B cell (primary cell): Measurements from ENCODE around the gene PPP2R2C.

Source experiments
- EZH2 ChIP-seq: IDR thresholded peaks from 2 replicates; pipeline ENCODE4 v1.6.1; 2012; ENCODE audit warnings: borderline replicate concordance, low read depth, mild to moderate bottlenecking, moderate library complexity, low read length; ENCODE audit not compliant: insufficient read depth, poor library complexity, severe bottlenecking
- TF ChIP-seq, protein P1 (sequence below): fragments of 200-600 bp; IDR thresholded peaks from one replicate; pipeline ENCODE4 v1.8.0; 2022; ENCODE audit warnings: antibody characterized with exemption, mild to moderate bottlenecking

DNA sequence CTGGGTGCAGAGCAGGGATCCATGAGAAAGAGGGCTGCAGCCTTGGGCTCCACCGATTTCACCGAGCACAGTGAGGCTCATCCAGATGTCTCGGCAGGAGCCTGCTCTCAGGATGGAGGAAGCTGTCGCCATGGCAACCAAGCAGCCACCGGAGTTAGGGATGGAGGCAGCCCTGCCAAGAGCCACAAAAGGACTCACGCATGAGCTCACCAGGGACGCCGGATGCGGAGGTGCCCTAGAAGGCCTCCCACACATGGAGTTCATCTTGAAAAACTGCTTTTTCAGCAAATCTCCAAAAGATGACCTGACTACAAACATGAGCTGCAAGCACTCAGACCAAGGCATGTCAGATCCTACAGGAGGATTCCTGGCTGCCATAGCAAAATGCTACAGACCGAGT is 112.0 kb downstream of the PPP2R2C start:
- TF ChIP-seq EZH2: no peak
- TF ChIP-seq, protein P1, sequence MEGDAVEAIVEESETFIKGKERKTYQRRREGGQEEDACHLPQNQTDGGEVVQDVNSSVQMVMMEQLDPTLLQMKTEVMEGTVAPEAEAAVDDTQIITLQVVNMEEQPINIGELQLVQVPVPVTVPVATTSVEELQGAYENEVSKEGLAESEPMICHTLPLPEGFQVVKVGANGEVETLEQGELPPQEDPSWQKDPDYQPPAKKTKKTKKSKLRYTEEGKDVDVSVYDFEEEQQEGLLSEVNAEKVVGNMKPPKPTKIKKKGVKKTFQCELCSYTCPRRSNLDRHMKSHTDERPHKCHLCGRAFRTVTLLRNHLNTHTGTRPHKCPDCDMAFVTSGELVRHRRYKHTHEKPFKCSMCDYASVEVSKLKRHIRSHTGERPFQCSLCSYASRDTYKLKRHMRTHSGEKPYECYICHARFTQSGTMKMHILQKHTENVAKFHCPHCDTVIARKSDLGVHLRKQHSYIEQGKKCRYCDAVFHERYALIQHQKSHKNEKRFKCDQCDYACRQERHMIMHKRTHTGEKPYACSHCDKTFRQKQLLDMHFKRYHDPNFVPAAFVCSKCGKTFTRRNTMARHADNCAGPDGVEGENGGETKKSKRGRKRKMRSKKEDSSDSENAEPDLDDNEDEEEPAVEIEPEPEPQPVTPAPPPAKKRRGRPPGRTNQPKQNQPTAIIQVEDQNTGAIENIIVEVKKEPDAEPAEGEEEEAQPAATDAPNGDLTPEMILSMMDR: no peak
